KMS-11 (cell line): Measurements from ENCODE around the gene DMRTB1.

Experiments
- H2AFZ ChIP-seq: fragments of 200-600 bp; sonication (generic); 2 replicates; pipeline ENCODE4 v1.6.1; 2016; ENCODE audit warnings: antibody characterized with exemption, mixed run types, low read depth
- H3K27ac ChIP-seq: fragments of 200-600 bp; sonication (generic); 2 replicates; pipeline ENCODE4 v1.6.1; 2016; ENCODE audit warnings: mild to moderate bottlenecking, mixed run types
- H3K27me3 ChIP-seq: fragments of 200-600 bp; sonication (generic); 2 replicates; pipeline ENCODE4 v1.6.1; 2017; ENCODE audit warnings: mild to moderate bottlenecking, low read depth, mixed run types, moderate library complexity; ENCODE audit not compliant: insufficient read depth
- H3K36me3 ChIP-seq: fragments of 200-600 bp; sonication (generic); 2 replicates; pipeline ENCODE4 v1.6.1; 2017; ENCODE audit warnings: mild to moderate bottlenecking, mixed run types; ENCODE audit not compliant: insufficient read depth
- H3K4me1 ChIP-seq: fragments of 200-600 bp; sonication (generic); 2 replicates; pipeline ENCODE4 v1.6.1; 2016; ENCODE audit warnings: mild to moderate bottlenecking, low read depth, mixed run types; ENCODE audit not compliant: poor library complexity, severe bottlenecking
- H3K4me2 ChIP-seq: fragments of 200-600 bp; sonication (generic); 2 replicates; pipeline ENCODE4 v1.7.0; 2016; ENCODE audit warnings: mild to moderate bottlenecking, mixed run types
- H3K4me3 ChIP-seq: fragments of 200-600 bp; sonication (generic); IDR thresholded peaks from 2 replicates; pipeline ENCODE4 v1.6.1; 2017; ENCODE audit warnings: low read depth, low read length, mixed read lengths; ENCODE audit not compliant: insufficient read depth
- H3K79me2 ChIP-seq: fragments of 200-600 bp; sonication (generic); 2 replicates; pipeline ENCODE4 v1.6.1; 2016; ENCODE audit warnings: low read depth, mixed run types; ENCODE audit not compliant: insufficient read depth
- H3K9ac ChIP-seq: fragments of 200-600 bp; sonication (generic); 2 replicates; pipeline ENCODE4 v1.6.1; 2016; ENCODE audit warnings: mild to moderate bottlenecking, mixed run types
- H4K20me1 ChIP-seq: fragments of 200-600 bp; sonication (generic); 2 replicates; pipeline ENCODE4 v1.6.1; 2016; ENCODE audit warnings: mild to moderate bottlenecking, mixed run types; ENCODE audit not compliant: insufficient read depth
- CTCF ChIP-seq: fragments of 200-600 bp; sonication (generic); conservative IDR thresholded peaks from 2 replicates; pipeline ENCODE4 v1.6.1; 2017; ENCODE audit warnings: low read depth, mild to moderate bottlenecking, antibody characterized with exemption, low read length, moderate library complexity, mixed read lengths

The DMRTB1 gene

GRCh38 chr1:53459321-53460175 lies at the start of gene DMRTB1:
DMRTB1 (plus strand) TSS chr1:53459399; CDS start chr1:53459454, 55 bp downstream.
- no peak within 1 kb of the TSS for H3K9ac ChIP-seq
- no peaks in the 10 kb centered on the region for H3K4me1 ChIP-seq
- no peak within 1 kb of the TSS for H3K27ac ChIP-seq
- H3K36me3 ChIP-seq: no peaks in the 10 kb centered on the region
- no peaks in the 10 kb centered on the region for H4K20me1 ChIP-seq
- H3K27me3 ChIP-seq: no peaks in the 10 kb centered on the region
- H3K4me2 ChIP-seq: no peak within 1 kb of the TSS
- H2AFZ ChIP-seq: no peak within 1 kb of the TSS
- no peak for TF ChIP-seq CTCF
- no peak within 1 kb of the TSS for H3K4me3 ChIP-seq
- no peaks in the 10 kb centered on the region for H3K79me2 ChIP-seq

- H3K4me1 ChIP-seq: no peaks in the 10 kb centered on the region
- H3K27ac ChIP-seq: no peak overlapping the region
- H3K36me3 ChIP-seq: no peaks in the 10 kb centered on the region
- no peak overlapping the region for H3K9ac ChIP-seq
- H2AFZ ChIP-seq: no peak overlapping the region
- H4K20me1 ChIP-seq: no peaks in the 10 kb centered on the region
- H3K79me2 ChIP-seq: no peaks in the 10 kb centered on the region
- no peak for TF ChIP-seq CTCF
- no peak overlapping the region for H3K4me3 ChIP-seq
- no peaks in the 10 kb centered on the region for H3K27me3 ChIP-seq
- H3K4me2 ChIP-seq: no peak overlapping the region
Measured at GRCh38 chr1:53409695-53410094, 49.5 kb upstream of the DMRTB1 start.

- H3K4me1 ChIP-seq: no peaks in the 10 kb centered on the region
- H3K4me2 ChIP-seq: no peak overlapping the region
- H3K27me3 ChIP-seq: no peaks in the 10 kb centered on the region
- no peak overlapping the region for H3K4me3 ChIP-seq
- H3K9ac ChIP-seq: no peak overlapping the region
- no peaks in the 10 kb centered on the region for H3K36me3 ChIP-seq
- TF ChIP-seq CTCF: no peak
- H3K79me2 ChIP-seq: no peaks in the 10 kb centered on the region
- H3K27ac ChIP-seq: no peak overlapping the region
- H2AFZ ChIP-seq: no peak overlapping the region
- H4K20me1 ChIP-seq: no peaks in the 10 kb centered on the region
Measured at GRCh38 chr1:53410100-53410541, 49.1 kb upstream of the DMRTB1 start.

- no peak for TF ChIP-seq CTCF
- no peak overlapping the region for H3K9ac ChIP-seq
- no peaks in the 10 kb centered on the region for H3K27me3 ChIP-seq
- no peaks in the 10 kb centered on the region for H3K36me3 ChIP-seq
- no peaks in the 10 kb centered on the region for H4K20me1 ChIP-seq
- H3K4me3 ChIP-seq: no peak overlapping the region
- H3K27ac ChIP-seq: no peak overlapping the region
- H3K79me2 ChIP-seq: no peaks in the 10 kb centered on the region
- H3K4me2 ChIP-seq: no peak overlapping the region
- H3K4me1 ChIP-seq: no peaks in the 10 kb centered on the region
- H2AFZ ChIP-seq: no peak overlapping the region
Measured at GRCh38 chr1:53410701-53411100, 48.5 kb upstream of the DMRTB1 start.
